GM23338 (cell line): Measurements from ENCODE around the gene EXOC4. TPM values are rescaled to one million over a fixed set of nuclear protein-coding genes. Genes with fewer than 3 reads are reported as not detected.
"Not testable (repeated sequence)": the region's sequence is repeated elsewhere in the genome, so short reads cannot be mapped to it uniquely, and the experiment has no call there.

Source experiments
- ATAC-seq: fragments of 200-7000 bp; cut with Tn5 transposase; 3 replicates; pipeline ENCODE4 v1.9.1; 2020
- DNase-seq: peaks from one replicate; pipeline ENCODE4 v3.0.0-alpha.2; 2015; ENCODE audit warnings: low spot score
- H2AFZ ChIP-seq: fragments of 200-600 bp; sonication (generic); 2 replicates; pipeline ENCODE4 v1.8.0; 2016; ENCODE audit warnings: antibody characterized with exemption, mild to moderate bottlenecking, moderate library complexity
- H3F3A ChIP-seq: fragments of 200-600 bp; sonication (generic); replicated peaks from 2 replicates; pipeline ENCODE4 v1.8.0; 2017; ENCODE audit warnings: antibody characterized with exemption, mixed run types, low read depth
- H3K27ac ChIP-seq: fragments of 200-600 bp; sonication (generic); 2 replicates; pipeline ENCODE4 v1.6.1; 2016; ENCODE audit warnings: low read depth
- H3K27me3 ChIP-seq: fragments of 200-600 bp; sonication (generic); 2 replicates; pipeline ENCODE4 v1.8.0; 2016; ENCODE audit warnings: mild to moderate bottlenecking, mixed run types, moderate library complexity; ENCODE audit not compliant: insufficient read depth
- H3K36me3 ChIP-seq: fragments of 200-600 bp; sonication (generic); 2 replicates; pipeline ENCODE4 v1.8.0; 2016; ENCODE audit warnings: mild to moderate bottlenecking; ENCODE audit not compliant: insufficient read depth
- H3K4me1 ChIP-seq: fragments of 200-600 bp; sonication (generic); 2 replicates; pipeline ENCODE4 v1.8.0; 2016; ENCODE audit warnings: mild to moderate bottlenecking, moderate library complexity; ENCODE audit not compliant: insufficient read depth
- H3K4me2 ChIP-seq: fragments of 200-600 bp; sonication (generic); 2 replicates; pipeline ENCODE4 v1.7.1; 2017; ENCODE audit warnings: mixed run types
- H3K4me3 ChIP-seq: fragments of 200-600 bp; sonication (generic); 2 replicates; pipeline ENCODE4 v1.6.1; 2016; ENCODE audit warnings: mixed run types
- H3K79me2 ChIP-seq: fragments of 200-600 bp; sonication (generic); replicated peaks from 2 replicates; pipeline ENCODE4 v1.8.0; 2017; ENCODE audit warnings: mild to moderate bottlenecking; ENCODE audit not compliant: insufficient read depth
- H3K9me2 ChIP-seq: fragments of 200-600 bp; sonication (generic); 2 replicates; pipeline ENCODE4 v1.8.0; 2017; ENCODE audit not compliant: insufficient read depth
- H4K20me1 ChIP-seq: fragments of 200-600 bp; sonication (generic); replicated peaks from 2 replicates; pipeline ENCODE4 v1.8.0; 2017; ENCODE audit warnings: mild to moderate bottlenecking; ENCODE audit not compliant: insufficient read depth
- H3K27ac Mint-ChIP-seq: 2 replicates; pipeline ENCODE4 v1.8.0; 2020; ENCODE audit warnings: inconsistent platforms, mild to moderate bottlenecking, moderate library complexity, mixed read lengths
- H3K27me3 Mint-ChIP-seq: 3 replicates; pipeline ENCODE4 v1.8.0; 2022; ENCODE audit warnings: low read depth, mild to moderate bottlenecking, moderate library complexity, mixed read lengths, inconsistent platforms; ENCODE audit not compliant: insufficient read depth, poor library complexity
- H3K36me3 Mint-ChIP-seq: 3 replicates; pipeline ENCODE4 v1.8.0; 2021; ENCODE audit warnings: low read depth, mild to moderate bottlenecking, inconsistent platforms, moderate library complexity, mixed read lengths
- H3K4me1 Mint-ChIP-seq: 3 replicates; pipeline ENCODE4 v1.8.0; 2020; ENCODE audit warnings: mild to moderate bottlenecking, inconsistent platforms, mixed read lengths
- H3K4me3 Mint-ChIP-seq: 3 replicates; pipeline ENCODE4 v1.8.0; 2021; ENCODE audit warnings: moderate library complexity, mild to moderate bottlenecking, inconsistent platforms, mixed read lengths
- H3K9me3 Mint-ChIP-seq: 3 replicates; pipeline ENCODE4 v1.8.0; 2020; ENCODE audit warnings: moderate library complexity, mild to moderate bottlenecking, inconsistent platforms, mixed read lengths
- JUNB ChIP-seq: IDR thresholded peaks from one replicate; pipeline ENCODE4 v1.6.1; 2016; ENCODE audit warnings: antibody characterized with exemption; ENCODE audit not compliant: unreplicated experiment
- STAT1 ChIP-seq: IDR thresholded peaks from one replicate; pipeline ENCODE4 v1.6.1; 2016; ENCODE audit warnings: antibody characterized with exemption; ENCODE audit not compliant: unreplicated experiment
- ZNF331 ChIP-seq: fragments of 250-450 bp; sonication (Bioruptor Pico); IDR thresholded peaks from 2 replicates; pipeline ENCODE4 v1.5.0; 2020; ENCODE audit warnings: low read depth, mild to moderate bottlenecking, moderate library complexity
- polyA plus RNA-seq: library from polyadenylated mRNA; unstranded; fragments of >200 nt; fragmentation: Nextera tagmentation; extraction: Ambion mirVana; gene quantifications from 2 replicates; pipeline ENCODE4 v1.2.1, GENCODE V29; 2016
- total RNA-seq: library from RNA; depleted of rRNA; stranded (reverse); fragments of >200 nt; shearing (Covaris generic); gene quantifications from 2 replicates; pipeline ENCODE4 v1.2.3, GENCODE V29; 2014
- TF ChIP-seq, protein P1 (sequence below): fragments of 250-450 bp; sonication (Bioruptor Pico); IDR thresholded peaks from 2 replicates; pipeline ENCODE4 v1.5.0; 2020; ENCODE audit warnings: mild to moderate bottlenecking, moderate library complexity
- TF ChIP-seq, protein P2 (sequence below), 2 experiments: fragments of 200-600 bp in 1 of 2; sonication (generic) in 1 of 2; conservative IDR thresholded peaks; 2 replicates each; pipeline versions ENCODE4 v1.5.1 to v1.6.1; 2016 to 2017; ENCODE audit warnings: antibody characterized with exemption in 2 of 2, low read depth in 2 of 2, mild to moderate bottlenecking in 2 of 2, moderate library complexity in 1 of 2

EXOC4 gene
- total and polyA plus RNA-seq, 2 experiments from 2014 or later: 37.5 to 52.7 TPM

DNA sequence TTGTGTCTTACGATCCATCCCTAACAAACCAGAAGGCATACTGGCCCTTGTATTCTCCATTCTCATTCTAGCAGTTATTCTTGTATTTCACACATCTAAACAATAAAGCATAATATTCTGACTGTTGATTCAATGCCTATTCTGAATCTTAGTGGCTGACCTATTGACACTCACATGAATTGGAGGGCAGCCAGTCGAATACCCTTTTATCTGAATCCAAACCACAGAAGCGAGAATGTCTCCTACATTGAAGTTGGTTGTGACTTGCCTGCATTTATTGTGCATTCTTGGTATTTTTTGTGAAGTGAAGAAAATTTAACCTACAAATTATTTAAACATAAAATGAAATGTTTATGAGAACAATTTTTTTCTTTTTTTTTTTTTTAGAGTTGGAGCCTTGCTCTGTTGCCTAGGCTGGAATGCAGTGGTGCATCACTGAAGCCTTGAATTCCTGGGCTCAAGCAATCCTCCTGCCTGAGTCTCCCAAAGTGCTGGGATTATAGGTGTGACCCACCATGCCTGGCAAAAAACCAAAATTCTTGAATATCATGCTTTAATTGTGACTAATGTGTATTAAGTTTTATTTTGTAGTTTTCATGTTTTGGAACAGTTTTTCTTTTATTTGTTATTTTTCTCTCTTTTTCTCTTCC, 22.7 kb downstream of the EXOC4 start (continued):
- TF ChIP-seq, protein P1, sequence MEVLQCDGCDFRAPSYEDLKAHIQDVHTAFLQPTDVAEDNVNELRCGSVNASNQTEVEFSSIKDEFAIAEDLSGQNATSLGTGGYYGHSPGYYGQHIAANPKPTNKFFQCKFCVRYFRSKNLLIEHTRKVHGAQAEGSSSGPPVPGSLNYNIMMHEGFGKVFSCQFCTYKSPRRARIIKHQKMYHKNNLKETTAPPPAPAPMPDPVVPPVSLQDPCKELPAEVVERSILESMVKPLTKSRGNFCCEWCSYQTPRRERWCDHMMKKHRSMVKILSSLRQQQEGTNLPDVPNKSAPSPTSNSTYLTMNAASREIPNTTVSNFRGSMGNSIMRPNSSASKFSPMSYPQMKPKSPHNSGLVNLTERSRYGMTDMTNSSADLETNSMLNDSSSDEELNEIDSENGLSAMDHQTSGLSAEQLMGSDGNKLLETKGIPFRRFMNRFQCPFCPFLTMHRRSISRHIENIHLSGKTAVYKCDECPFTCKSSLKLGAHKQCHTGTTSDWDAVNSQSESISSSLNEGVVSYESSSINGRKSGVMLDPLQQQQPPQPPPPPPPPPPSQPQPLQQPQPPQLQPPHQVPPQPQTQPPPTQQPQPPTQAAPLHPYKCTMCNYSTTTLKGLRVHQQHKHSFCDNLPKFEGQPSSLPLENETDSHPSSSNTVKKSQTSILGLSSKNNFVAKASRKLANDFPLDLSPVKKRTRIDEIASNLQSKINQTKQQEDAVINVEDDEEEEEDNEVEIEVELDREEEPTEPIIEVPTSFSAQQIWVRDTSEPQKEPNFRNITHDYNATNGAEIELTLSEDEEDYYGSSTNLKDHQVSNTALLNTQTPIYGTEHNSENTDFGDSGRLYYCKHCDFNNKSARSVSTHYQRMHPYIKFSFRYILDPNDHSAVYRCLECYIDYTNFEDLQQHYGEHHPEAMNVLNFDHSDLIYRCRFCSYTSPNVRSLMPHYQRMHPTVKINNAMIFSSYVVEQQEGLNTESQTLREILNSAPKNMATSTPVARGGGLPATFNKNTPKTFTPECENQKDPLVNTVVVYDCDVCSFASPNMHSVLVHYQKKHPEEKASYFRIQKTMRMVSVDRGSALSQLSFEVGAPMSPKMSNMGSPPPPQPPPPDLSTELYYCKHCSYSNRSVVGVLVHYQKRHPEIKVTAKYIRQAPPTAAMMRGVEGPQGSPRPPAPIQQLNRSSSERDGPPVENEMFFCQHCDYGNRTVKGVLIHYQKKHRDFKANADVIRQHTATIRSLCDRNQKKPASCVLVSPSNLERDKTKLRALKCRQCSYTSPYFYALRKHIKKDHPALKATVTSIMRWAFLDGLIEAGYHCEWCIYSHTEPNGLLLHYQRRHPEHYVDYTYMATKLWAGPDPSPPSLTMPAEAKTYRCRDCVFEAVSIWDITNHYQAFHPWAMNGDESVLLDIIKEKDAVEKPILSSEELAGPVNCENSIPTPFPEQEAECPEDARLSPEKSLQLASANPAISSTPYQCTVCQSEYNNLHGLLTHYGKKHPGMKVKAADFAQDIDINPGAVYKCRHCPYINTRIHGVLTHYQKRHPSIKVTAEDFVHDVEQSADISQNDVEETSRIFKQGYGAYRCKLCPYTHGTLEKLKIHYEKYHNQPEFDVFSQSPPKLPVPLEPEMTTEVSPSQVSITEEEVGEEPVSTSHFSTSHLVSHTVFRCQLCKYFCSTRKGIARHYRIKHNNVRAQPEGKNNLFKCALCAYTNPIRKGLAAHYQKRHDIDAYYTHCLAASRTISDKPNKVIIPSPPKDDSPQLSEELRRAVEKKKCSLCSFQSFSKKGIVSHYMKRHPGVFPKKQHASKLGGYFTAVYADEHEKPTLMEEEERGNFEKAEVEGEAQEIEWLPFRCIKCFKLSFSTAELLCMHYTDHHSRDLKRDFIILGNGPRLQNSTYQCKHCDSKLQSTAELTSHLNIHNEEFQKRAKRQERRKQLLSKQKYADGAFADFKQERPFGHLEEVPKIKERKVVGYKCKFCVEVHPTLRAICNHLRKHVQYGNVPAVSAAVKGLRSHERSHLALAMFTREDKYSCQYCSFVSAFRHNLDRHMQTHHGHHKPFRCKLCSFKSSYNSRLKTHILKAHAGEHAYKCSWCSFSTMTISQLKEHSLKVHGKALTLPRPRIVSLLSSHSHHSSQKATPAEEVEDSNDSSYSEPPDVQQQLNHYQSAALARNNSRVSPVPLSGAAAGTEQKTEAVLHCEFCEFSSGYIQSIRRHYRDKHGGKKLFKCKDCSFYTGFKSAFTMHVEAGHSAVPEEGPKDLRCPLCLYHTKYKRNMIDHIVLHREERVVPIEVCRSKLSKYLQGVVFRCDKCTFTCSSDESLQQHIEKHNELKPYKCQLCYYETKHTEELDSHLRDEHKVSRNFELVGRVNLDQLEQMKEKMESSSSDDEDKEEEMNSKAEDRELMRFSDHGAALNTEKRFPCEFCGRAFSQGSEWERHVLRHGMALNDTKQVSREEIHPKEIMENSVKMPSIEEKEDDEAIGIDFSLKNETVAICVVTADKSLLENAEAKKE: no peak
- TF ChIP-seq, protein P2, sequence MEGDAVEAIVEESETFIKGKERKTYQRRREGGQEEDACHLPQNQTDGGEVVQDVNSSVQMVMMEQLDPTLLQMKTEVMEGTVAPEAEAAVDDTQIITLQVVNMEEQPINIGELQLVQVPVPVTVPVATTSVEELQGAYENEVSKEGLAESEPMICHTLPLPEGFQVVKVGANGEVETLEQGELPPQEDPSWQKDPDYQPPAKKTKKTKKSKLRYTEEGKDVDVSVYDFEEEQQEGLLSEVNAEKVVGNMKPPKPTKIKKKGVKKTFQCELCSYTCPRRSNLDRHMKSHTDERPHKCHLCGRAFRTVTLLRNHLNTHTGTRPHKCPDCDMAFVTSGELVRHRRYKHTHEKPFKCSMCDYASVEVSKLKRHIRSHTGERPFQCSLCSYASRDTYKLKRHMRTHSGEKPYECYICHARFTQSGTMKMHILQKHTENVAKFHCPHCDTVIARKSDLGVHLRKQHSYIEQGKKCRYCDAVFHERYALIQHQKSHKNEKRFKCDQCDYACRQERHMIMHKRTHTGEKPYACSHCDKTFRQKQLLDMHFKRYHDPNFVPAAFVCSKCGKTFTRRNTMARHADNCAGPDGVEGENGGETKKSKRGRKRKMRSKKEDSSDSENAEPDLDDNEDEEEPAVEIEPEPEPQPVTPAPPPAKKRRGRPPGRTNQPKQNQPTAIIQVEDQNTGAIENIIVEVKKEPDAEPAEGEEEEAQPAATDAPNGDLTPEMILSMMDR (conservative IDR thresholded peaks at IDR 0.05; ENCODE audit: low read depth in 2 of 2): no peak
- TF ChIP-seq ZNF331 (CRISPR knock-in tag) (no peak), JUNB (no peak), STAT1 (no peak)

DNA sequence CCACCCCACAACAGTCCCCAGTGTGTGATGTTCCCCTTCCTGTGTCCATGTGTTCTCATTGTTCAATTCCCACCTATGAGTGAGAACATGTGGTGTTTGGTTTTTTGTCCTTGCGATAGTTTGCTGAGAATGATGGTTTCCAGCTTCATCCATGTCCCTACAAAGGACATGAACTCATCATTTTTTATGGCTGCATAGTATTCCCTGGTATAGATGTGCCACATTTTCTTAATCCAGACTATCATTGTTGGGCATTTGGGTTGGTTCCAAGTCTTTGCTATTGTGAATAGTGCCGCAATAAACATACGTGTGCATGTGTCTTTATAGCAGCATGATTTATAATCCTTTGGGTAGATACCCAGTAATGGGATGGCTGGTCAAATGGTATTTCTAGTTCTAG, 26.1 kb downstream of the EXOC4 start:
- not testable (repeated sequence) for H3K79me2 ChIP-seq, H3F3A ChIP-seq, H3K27me3 Mint-ChIP-seq, H3K27me3 ChIP-seq, H3K27ac ChIP-seq, H3K9me3 Mint-ChIP-seq, H3K36me3 ChIP-seq, H3K4me3 Mint-ChIP-seq, H3K4me1 ChIP-seq, H3K4me1 Mint-ChIP-seq, H3K4me3 ChIP-seq, H3K4me2 ChIP-seq, H3K9me2 ChIP-seq, H3K27ac Mint-ChIP-seq, ATAC-seq, H4K20me1 ChIP-seq, H2AFZ ChIP-seq, DNase-seq
- H3K36me3 Mint-ChIP-seq: peaks cover 41% of the 10 kb centered on the region
